Renal cortex interstitium (tissue), 11 donors: Measurements from ENCODE around the gene TLE5. TPM values are rescaled to one million over a fixed set of nuclear protein-coding genes. Genes with fewer than 3 reads are reported as not detected.
"Not testable (repeated sequence)": the region's sequence is repeated elsewhere in the genome, so short reads cannot be mapped to it uniquely, and the experiment has no call there.

Experiments used
- DNase-seq, 11 donors: peaks; one replicate each; pipeline ENCODE4 v3.0.0-alpha.2; 2013; ENCODE audit warnings: low read depth in 9 of 11, low spot score in 4 of 11; ENCODE audit errors: extremely low read depth in 1 of 11
- polyA plus RNA-seq, 3 donors: library from polyadenylated mRNA; unstranded; fragments of 120-200 nt; gene quantifications; one replicate each; pipeline ENCODE4 v1.2.1, GENCODE V29; 2013; ENCODE audit not compliant: insufficient read length in 3 of 3

Gene TLE5
- polyA plus RNA-seq, 3 donors, result 419 to 491 (median 450) TPM

DNA sequence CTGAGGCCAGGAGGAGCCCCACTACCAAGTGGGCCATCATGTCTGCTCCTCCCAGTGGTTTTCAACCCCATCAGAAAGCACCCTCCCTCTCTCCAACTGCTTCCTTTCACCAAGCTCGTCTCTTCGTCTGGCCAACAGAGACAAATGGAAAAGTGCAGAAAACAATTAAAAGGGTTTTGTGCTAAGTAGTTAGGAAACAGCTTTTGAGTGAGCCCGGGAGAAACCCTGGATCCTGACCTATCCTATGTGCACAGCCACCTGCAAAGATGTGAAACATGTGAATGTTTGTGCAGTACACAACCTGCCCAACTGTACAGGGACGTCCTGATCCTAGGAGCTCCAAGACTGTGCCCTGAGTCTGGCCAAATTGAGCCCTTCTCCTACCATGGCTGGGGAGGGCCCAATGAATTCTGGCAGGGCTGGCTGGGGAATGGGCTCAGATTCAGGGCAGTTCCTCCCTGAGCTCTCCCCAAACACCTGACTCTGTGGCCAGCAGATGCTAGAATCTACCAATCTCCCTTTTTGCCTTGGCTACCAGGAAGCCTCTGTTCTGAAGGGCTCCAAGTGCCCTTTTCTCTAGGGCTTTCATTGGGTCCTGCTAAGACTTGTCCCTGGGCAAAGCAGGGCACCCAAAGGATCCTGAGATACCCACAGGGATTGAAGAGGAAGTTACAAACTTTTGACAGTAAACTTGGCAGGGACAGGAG lies 7.9 kb downstream of the TLE5 start:
- no peak for DNase-seq

DNA sequence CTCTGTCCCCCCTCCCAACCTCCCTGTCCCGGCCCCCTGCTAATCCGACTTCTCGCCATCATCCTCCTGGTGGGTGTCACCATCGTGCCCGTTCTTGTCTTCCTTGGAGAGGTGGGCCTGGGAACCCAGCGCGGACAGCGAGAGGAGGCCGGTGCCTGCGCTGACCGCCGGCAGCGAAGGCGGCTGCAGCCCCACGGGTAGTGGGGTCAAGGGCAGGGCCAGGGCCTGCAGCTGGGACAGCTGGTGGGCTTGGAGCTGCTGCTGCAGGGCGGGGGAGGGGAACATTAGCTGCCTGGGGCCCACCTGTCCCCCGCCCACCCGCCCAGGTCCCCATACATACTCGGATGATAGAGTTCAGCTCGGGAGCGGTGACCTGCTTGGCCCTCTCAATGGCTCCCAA lies 8.5 kb downstream of the TLE5 start:
- no peak for DNase-seq

DNA sequence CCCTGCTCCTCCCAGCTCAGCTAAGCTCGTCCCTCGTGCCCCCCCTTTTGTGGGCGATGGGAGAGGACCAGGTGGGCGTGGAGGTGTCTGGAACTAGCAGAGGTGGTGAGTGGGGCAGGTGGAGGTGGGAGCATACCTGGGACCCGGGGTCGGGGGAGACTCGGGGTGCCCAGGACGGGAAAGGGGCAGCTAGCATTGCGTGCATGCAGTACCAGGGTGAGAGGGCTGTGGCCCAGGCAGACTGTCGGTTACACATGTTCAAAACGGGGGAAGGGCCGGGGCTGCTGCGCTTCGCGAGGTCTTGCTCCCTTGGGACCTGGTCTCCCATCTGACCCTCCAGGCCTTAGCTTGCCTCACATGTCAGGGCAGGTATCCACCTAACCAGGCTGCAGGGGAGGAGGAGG lies 9.1 kb downstream of the TLE5 start:
- DNase-seq, result no peak

- not testable (repeated sequence) for DNase-seq
Observed at GRCh38 chr19:3050016-3050415, 12.3 kb downstream of the TLE5 start.

GRCh38 chr19:3049089-3049488 lies 13.2 kb downstream of the TLE5 start:
- no peak for DNase-seq

- no peak for DNase-seq
Observed at GRCh38 chr19:3048190-3048533, 14.1 kb downstream of the TLE5 start.

DNA sequence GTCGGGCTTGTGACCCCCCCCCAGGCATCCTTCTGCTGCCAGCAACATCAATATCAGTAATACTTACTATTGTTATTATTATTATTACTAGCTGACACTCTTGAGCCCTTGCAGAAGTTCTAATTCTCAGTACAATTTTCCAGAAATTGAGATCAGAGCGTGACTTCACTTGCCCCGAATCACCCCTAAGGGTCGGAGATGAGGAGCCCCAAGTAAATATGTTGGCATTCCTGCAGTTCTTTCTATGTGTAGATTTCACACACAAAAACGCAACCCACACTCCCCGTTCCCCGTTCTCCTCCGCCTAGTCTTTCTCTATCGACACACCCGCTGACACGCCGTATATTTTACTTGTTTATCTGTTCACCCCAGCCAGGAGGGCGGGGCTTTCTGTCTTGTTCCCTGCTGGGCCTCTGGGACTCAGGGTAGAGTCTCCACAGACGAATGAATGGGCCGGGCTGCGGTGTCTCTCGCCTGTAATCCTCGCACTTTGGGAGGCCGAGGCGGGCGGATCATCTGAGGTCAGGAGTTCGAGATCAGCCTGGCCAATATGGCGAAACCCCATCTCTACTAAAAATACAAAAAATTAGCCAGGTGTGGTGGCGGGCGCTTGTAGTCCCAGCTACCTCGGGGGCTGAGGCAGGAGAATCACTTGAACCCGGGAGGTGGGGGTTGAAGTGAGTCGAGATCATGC lies 14.7 kb downstream of the TLE5 start:
- DNase-seq, result peak in 3 of 11 donors; percentile 76 to 81 (median 80)

DNA sequence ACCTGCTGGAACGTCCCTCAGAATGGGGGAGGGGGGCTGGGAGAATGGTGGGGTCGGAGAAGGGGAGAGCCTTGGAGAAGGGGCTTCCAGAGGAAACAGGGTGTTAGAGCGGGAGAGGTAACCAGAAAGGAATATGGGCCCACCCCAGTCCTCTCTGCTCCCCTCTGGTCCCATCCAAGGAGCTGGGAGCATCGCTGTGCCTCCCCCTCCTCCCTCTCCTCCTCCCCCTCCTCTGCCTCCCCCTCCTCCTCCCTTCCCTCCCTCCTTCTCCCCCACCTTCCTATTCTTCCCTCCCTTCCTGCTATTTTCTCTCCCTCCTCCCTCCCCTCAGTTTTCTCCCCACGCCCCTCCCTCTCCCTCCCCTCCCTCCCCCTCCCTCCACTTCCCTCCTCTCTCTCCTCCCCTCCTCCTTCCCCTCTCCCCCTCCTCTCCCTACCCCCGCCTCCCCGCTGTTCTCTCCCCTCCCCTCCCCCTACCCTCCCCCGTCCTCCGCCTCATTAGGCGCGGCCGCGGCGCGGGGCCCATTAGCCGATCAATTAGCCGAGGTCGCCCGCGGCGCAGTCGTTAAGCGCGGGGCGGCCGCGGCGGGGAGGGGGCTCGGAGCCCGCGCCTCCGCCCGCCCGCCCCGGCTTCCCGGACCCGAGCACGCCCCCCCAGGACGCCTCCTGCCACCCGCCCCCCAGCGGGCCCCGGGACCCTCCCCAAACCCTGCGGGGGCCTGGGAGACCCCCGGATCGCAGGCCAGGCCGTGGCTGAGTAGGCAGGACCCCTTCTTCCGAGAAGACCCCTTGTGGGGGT lies 15.4 kb downstream of the TLE5 start:
- no peak for DNase-seq

- no peak for DNase-seq
Observed at GRCh38 chr19:3045885-3046697, 16.2 kb downstream of the TLE5 start.

DNA sequence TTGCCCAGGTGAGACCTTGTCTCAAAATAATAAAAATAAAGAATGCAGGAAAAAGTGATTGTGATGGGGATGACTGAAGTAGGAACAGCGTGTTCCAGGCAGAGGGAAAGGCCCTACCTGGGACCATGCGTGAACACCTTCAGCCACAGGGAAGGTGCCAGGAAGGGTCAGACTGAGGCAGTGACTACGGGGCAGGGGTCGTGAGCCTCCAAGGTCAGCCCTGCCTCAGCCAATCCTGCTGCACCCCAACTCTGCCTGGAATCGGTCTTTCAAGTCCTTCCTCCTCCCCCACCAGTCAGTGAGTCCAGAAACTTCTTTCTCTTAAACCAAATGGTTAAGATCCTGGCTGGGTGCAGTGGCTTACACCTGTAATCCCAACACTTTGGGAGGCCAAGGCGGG lies 17.1 kb downstream of the TLE5 start:
- no peak for DNase-seq

- DNase-seq, result no peak
Observed at GRCh38 chr19:3042621-3043267, 19.6 kb downstream of the TLE5 start.

DNA sequence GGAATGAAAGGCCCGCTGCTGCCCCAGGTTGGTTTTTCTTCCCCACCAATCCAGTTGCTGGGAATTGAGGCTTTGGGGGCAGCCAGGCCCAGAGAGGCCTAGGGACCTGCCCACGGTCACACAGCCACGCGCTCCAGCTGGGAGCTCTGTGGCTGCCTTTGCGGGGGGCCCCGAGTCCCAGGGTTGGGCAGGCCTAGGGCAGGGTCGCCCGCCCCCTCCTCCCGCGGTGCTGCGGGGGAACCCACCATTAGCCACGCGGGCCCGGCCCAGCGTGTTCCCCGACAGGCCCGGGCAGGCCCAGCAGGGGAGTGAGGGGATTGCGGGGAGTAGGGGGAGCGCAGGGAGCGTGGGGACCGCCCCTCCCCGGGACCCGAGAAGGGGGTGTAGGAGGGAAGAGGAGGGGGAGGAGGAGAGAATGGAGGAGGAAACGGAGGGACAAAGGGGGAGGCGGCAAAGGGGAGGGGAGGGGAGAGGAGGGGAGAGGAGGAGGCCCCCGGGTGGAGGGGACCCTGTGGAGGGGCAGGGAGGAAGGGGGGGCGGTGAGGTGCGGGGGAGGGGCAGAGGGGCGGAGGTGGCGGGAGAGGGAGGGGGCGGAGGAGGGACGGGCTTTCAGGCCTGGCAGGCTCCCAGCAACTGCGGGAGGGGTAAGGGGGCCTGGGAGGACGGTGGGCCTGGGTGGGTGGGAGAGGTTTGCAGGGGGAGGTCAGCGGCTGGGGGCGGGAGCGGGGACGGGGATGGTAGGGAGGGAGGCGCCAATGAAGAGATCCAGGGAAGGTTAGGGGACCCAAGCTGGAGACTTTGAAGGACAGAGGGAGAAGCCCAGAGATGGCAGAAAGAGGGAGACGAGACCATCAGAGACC lies 20.3 kb downstream of the TLE5 start:
- no peak for DNase-seq

GRCh38 chr19:3041327-3041726 lies 21.0 kb downstream of the TLE5 start:
- no peak for DNase-seq

- no peak for DNase-seq
Observed at GRCh38 chr19:3039641-3040077, 22.6 kb downstream of the TLE5 start.

- DNase-seq, result no peak
Observed at GRCh38 chr19:3039125-3039524, 23.2 kb downstream of the TLE5 start.

- DNase-seq, result no peak
Observed at GRCh38 chr19:3038214-3038613, 24.1 kb downstream of the TLE5 start.

DNA sequence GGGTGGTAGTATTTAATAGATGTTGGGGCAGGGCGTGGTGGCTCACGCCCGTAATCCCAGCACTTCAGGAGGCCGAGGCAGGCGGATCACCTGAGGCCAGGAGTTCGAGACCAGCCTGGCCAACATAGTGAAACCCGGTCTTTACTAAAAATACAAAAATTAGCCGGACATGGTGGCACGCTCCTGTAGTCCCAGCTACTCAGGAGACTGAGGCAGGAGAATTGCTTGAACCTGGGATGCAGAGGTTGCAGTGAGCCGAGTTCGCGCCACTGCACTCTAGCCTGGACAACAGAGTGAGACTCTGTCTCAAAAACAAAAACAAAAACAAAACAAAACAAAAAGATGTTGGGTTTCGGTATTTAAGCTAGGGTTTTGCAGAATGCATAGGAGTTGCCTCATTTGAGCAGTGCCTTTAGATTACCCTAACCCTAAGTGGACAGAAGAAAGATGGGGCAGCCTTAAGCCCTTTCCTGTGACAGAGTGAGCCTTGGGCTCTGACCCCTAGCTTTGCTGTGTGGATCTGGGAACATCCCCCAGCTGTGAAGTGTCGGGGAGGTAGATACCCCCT lies 25.2 kb downstream of the TLE5 start:
- DNase-seq, result not testable (repeated sequence)
